Lower leg skin (tissue), 3 donors: Measurements from ENCODE around the gene SCPEP1.
"Not testable (repeated sequence)": the region's sequence is repeated elsewhere in the genome, so short reads cannot be mapped to it uniquely, and the experiment has no call there.

Source experiments
- CTCF ChIP-seq, 3 donors: fragments of 450-650 bp; IDR thresholded peaks; one replicate each; pipeline ENCODE4 v1.5.1; 2016; ENCODE audit warnings: antibody characterized with exemption in 3 of 3, mild to moderate bottlenecking in 3 of 3, moderate library complexity in 2 of 3
- POLR2A ChIP-seq, 2 donors: fragments of 450-650 bp; IDR thresholded peaks; one replicate each; pipeline ENCODE4 v1.6.1; 2016 to 2017; ENCODE audit warnings: antibody characterized with exemption in 2 of 2, mild to moderate bottlenecking in 1 of 2, moderate library complexity in 1 of 2

- TF ChIP-seq POLR2A, CTCF (IDR thresholded peaks at IDR 0.05): not testable (repeated sequence)
These were observed 12.7 kb upstream of the SCPEP1 start for GRCh38 chr17:56965241-56965640.
